H1 (cell line): ENCODE results near the gene NEU4. TPM values are rescaled to one million over a fixed set of nuclear protein-coding genes. Genes with fewer than 3 reads are reported as not detected.

Source experiments
- CTCF ChIA-PET: fragments of 300-600 bp; sonication (Branson Sonifier 250); formaldehyde crosslinking; loops from one replicate; lab custom pipeline; 2021; ENCODE audit not compliant: partially characterized antibody; lab: Charles Lee
- POLR2A ChIA-PET: fragments of 300-600 bp; sonication (Branson Sonifier 250); formaldehyde crosslinking; loops from one replicate; lab custom pipeline; 2021; ENCODE audit warnings: inconsistent platforms; ENCODE audit not compliant: partially characterized antibody; lab: Charles Lee
- DNase-seq, 2 experiments: peaks; one replicate each; pipeline versions ENCODE4 v3.0.0 to v3.0.0-alpha.2; 2010 to 2022; ENCODE audit warnings: low spot score in 2 of 2, low read depth in 1 of 2, mixed read lengths in 1 of 2
- FAIRE-seq: peaks from 2 replicates; lab custom pipeline; 2011; peaks lifted over from hg19 to GRCh38; lab: Jason Lieb, UNC
- H2AFZ ChIP-seq: 2 replicates; pipeline ENCODE4 v1.8.1; 2012; ENCODE audit warnings: low read length, inconsistent platforms
- H2AK5ac ChIP-seq: 2 replicates; pipeline ENCODE4 v1.6.1; 2013; ENCODE audit warnings: low read depth, low read length
- H2BK120ac ChIP-seq: replicated peaks from 2 replicates; pipeline ENCODE3; 2013; ENCODE audit warnings: low read depth, low read length, inconsistent platforms
- H2BK12ac ChIP-seq: 2 replicates; pipeline ENCODE4 v1.6.1; 2013; ENCODE audit warnings: low read depth, low read length
- H2BK15ac ChIP-seq: 2 replicates; pipeline ENCODE4 v1.6.1; 2013; ENCODE audit warnings: low read length
- H2BK20ac ChIP-seq: 2 replicates; pipeline ENCODE4 v1.6.1; 2013; ENCODE audit warnings: low read length
- H2BK5ac ChIP-seq: 2 replicates; pipeline ENCODE4 v1.6.1; 2013; ENCODE audit warnings: low read depth, low read length
- H3K14ac ChIP-seq: 2 replicates; pipeline ENCODE4 v1.6.1; 2013; ENCODE audit warnings: inconsistent platforms; ENCODE audit not compliant: insufficient read length
- H3K18ac ChIP-seq: 2 replicates; pipeline ENCODE4 v1.6.1; 2013; ENCODE audit warnings: low read length; ENCODE audit errors: extremely low read depth
- H3K23ac ChIP-seq: 2 replicates; pipeline ENCODE4 v1.6.1; 2013; ENCODE audit warnings: inconsistent platforms; ENCODE audit not compliant: insufficient read length
- H3K23me2 ChIP-seq: 2 replicates; pipeline ENCODE4 v1.6.1; 2013; ENCODE audit warnings: low read depth, low read length
- H3K27ac ChIP-seq: 2 replicates; pipeline ENCODE4 v1.6.1; 2011; ENCODE audit warnings: low read depth, low read length, inconsistent platforms
- H3K27me3 ChIP-seq, 4 experiments: replicated peaks in 1 of 4; 1 replicate in 1 of 4; 2 replicates in 3 of 4; pipeline versions ENCODE4 v1.6.1 to v1.8.1; 2011 to 2013; ENCODE audit warnings: low read length in 3 of 4, mild to moderate bottlenecking in 3 of 4, inconsistent platforms in 2 of 4, mixed read lengths in 2 of 4, moderate library complexity in 1 of 4; ENCODE audit not compliant: control insufficient read depth in 3 of 4, insufficient read depth in 3 of 4; ENCODE audit errors: extremely low read depth in 1 of 4
- H3K36me3 ChIP-seq, 4 experiments: 2 replicates each; pipeline versions ENCODE4 v1.6.1 to v1.8.1; 2011 to 2013; ENCODE audit warnings: mild to moderate bottlenecking in 4 of 4, low read length in 3 of 4, moderate library complexity in 2 of 4, control low read depth in 1 of 4, inconsistent platforms in 1 of 4; ENCODE audit not compliant: insufficient read depth in 4 of 4, control insufficient read depth in 2 of 4
- H3K4ac ChIP-seq: replicated peaks from 2 replicates; pipeline ENCODE3; 2013; ENCODE audit warnings: low read length, low read depth, mixed read lengths, inconsistent platforms; ENCODE audit not compliant: insufficient read length
- H3K4me1 ChIP-seq, 4 experiments: replicated peaks in 1 of 4; 1 replicate in 1 of 4; 2 replicates in 3 of 4; pipeline versions ENCODE4 v1.6.1 to v1.8.1; 2011 to 2013; ENCODE audit warnings: low read length in 3 of 4, inconsistent platforms in 2 of 4, mixed read lengths in 1 of 4; ENCODE audit not compliant: insufficient read depth in 4 of 4, control insufficient read depth in 3 of 4
- H3K4me2 ChIP-seq, 2 experiments: 2 replicates each; pipeline versions ENCODE4 v1.6.1 to v1.8.1; 2011 to 2013; ENCODE audit warnings: low read depth in 2 of 2, low read length in 2 of 2, control low read depth in 1 of 2, inconsistent platforms in 1 of 2, mild to moderate bottlenecking in 1 of 2; ENCODE audit not compliant: insufficient read depth in 1 of 2
- H3K4me3 ChIP-seq, 4 experiments: fragments of 200-600, 300-600 bp in 1 of 4; sonication (generic), shearing (Covaris generic), sonication (Bioruptor Twin) in 1 of 4; 2 replicates each; pipeline versions ENCODE4 v1.5.1 to v1.8.1; 2011 to 2016; ENCODE audit warnings: low read length in 4 of 4, low read depth in 3 of 4, control low read depth in 2 of 4, inconsistent platforms in 2 of 4, mild to moderate bottlenecking in 2 of 4, mixed read lengths in 1 of 4, moderate library complexity in 1 of 4; ENCODE audit not compliant: insufficient read depth in 2 of 4; ENCODE audit errors: extremely low read depth in 1 of 4
- H3K56ac ChIP-seq: replicated peaks from 2 replicates; pipeline ENCODE3; 2013; ENCODE audit warnings: low read depth, mild to moderate bottlenecking, mixed read lengths, low read length, inconsistent platforms; ENCODE audit not compliant: insufficient read length
- H3K79me1 ChIP-seq: 2 replicates; pipeline ENCODE4 v1.6.1; 2013; ENCODE audit warnings: low read depth, low read length, control low read depth
- H3K79me2 ChIP-seq, 2 experiments: 2 replicates each; pipeline versions ENCODE4 v1.6.1 to v1.8.1; 2012 to 2013; ENCODE audit warnings: low read length in 2 of 2, mild to moderate bottlenecking in 2 of 2, inconsistent platforms in 1 of 2; ENCODE audit not compliant: insufficient read depth in 2 of 2, control insufficient read depth in 1 of 2
- H3K9ac ChIP-seq, 4 experiments: replicated peaks in 1 of 4; 1 replicate in 1 of 4; 2 replicates in 3 of 4; pipeline versions ENCODE4 v1.6.1 to v1.8.1; 2011 to 2013; ENCODE audit warnings: low read depth in 3 of 4, low read length in 3 of 4, control low read depth in 2 of 4, mild to moderate bottlenecking in 2 of 4, moderate library complexity in 2 of 4, inconsistent platforms in 1 of 4; ENCODE audit errors: extremely low read depth in 1 of 4
- H3K9me3 ChIP-seq, 2 experiments: 2 replicates each; pipeline versions ENCODE4 v1.6.1 to v1.8.1; 2012 to 2013; ENCODE audit warnings: mild to moderate bottlenecking in 2 of 2, moderate library complexity in 2 of 2, control low read depth in 1 of 2, inconsistent platforms in 1 of 2, low read depth in 1 of 2, low read length in 1 of 2, mixed read lengths in 1 of 2; ENCODE audit not compliant: insufficient read depth in 2 of 2
- H4K20me1 ChIP-seq, 2 experiments: replicated peaks in 1 of 2; 2 replicates each; pipeline versions ENCODE3 to v1.8.1; 2011 to 2013; ENCODE audit warnings: inconsistent platforms in 2 of 2, low read length in 2 of 2, mild to moderate bottlenecking in 1 of 2; ENCODE audit not compliant: insufficient read depth in 2 of 2, control insufficient read depth in 1 of 2
- H4K5ac ChIP-seq: 2 replicates; pipeline ENCODE4 v1.6.1; 2013; ENCODE audit warnings: low read length, low read depth, mixed read lengths, inconsistent platforms; ENCODE audit not compliant: insufficient read length
- H4K8ac ChIP-seq: 2 replicates; pipeline ENCODE4 v1.8.0; 2013; ENCODE audit warnings: mild to moderate bottlenecking, moderate library complexity, low read length, inconsistent platforms; ENCODE audit not compliant: insufficient read depth; ENCODE audit errors: extremely low read depth
- H4K91ac ChIP-seq: replicated peaks from 2 replicates; pipeline ENCODE3; 2013; ENCODE audit warnings: low read length, mixed read lengths, inconsistent platforms; ENCODE audit not compliant: insufficient read length
- ASH2L ChIP-seq: fragments of 200-600, 300-600 bp; sonication (generic); IDR thresholded peaks from one replicate; pipeline ENCODE4 v1.7.1; 2017; ENCODE audit warnings: low read length
- BACH1 ChIP-seq: IDR thresholded peaks from 2 replicates; pipeline ENCODE4 v1.6.1; 2012; ENCODE audit warnings: low read length, improper control_type of control experiment
- BRCA1 ChIP-seq: IDR thresholded peaks from 2 replicates; pipeline ENCODE4 v1.6.1; 2012; ENCODE audit warnings: low read depth, low read length, improper control_type of control experiment
- EGR1 ChIP-seq: IDR thresholded peaks from 2 replicates; pipeline ENCODE4 v1.6.1; 2011; ENCODE audit warnings: low read depth, low read length, borderline replicate concordance
- EZH2 ChIP-seq: fragments of 200-600 bp; sonication (generic); IDR thresholded peaks from 2 replicates; pipeline ENCODE4 v1.7.1; 2012; ENCODE audit warnings: low read depth, mild to moderate bottlenecking, moderate library complexity, low read length, inconsistent platforms; ENCODE audit not compliant: severe bottlenecking
- GTF2F1 ChIP-seq: IDR thresholded peaks from 2 replicates; pipeline ENCODE4 v1.6.1; 2012; ENCODE audit warnings: low read depth, low read length, improper control_type of control experiment, borderline replicate concordance
- KDM1A ChIP-seq: fragments of 200-600, 300-600 bp; sonication (generic); IDR thresholded peaks from 2 replicates; pipeline ENCODE4 v1.7.1; 2016; ENCODE audit warnings: mild to moderate bottlenecking, low read length, borderline replicate concordance
- KDM4A ChIP-seq: IDR thresholded peaks from one replicate; pipeline ENCODE4 v1.7.1; 2012; ENCODE audit warnings: low read depth, mild to moderate bottlenecking, moderate library complexity, low read length, inconsistent platforms; ENCODE audit not compliant: severe bottlenecking
- RAD21 ChIP-seq, 2 experiments: IDR thresholded peaks in 1 of 2; conservative IDR thresholded peaks in 1 of 2; 2 replicates each; pipeline ENCODE4 v1.6.1; 2011; ENCODE audit warnings: low read depth in 2 of 2, low read length in 2 of 2, improper control_type of control experiment in 1 of 2, inconsistent platforms in 1 of 2, mild to moderate bottlenecking in 1 of 2, moderate library complexity in 1 of 2
- SP2 ChIP-seq: IDR thresholded peaks from 2 replicates; pipeline ENCODE4 v1.6.1; 2012; ENCODE audit warnings: mild to moderate bottlenecking, low read length, inconsistent platforms
- TAF7 ChIP-seq: optimal IDR thresholded peaks from 2 replicates; pipeline ENCODE3; 2011; ENCODE audit warnings: low read depth, mild to moderate bottlenecking, inconsistent platforms, low read length, moderate library complexity, borderline replicate concordance
- ZNF274 ChIP-seq: IDR thresholded peaks from 2 replicates; pipeline ENCODE4 v1.7.0; 2012; ENCODE audit warnings: low read length, borderline replicate concordance; ENCODE audit errors: extremely low read depth
- WGBS, 2 experiments: shearing (Covaris generic) in 1 of 2; methylation state at CpG; one replicate each; pipeline versions ENCODE4 v1.1.6 to v1.1.7; 2013 to 2015; ENCODE audit warnings: low lambda C conversion rate in 2 of 2, mixed read lengths in 2 of 2, inconsistent platforms in 1 of 2, low coverage in 1 of 2, missing lambda C conversion rate in 1 of 2; ENCODE audit not compliant: insufficient replicate concordance in 2 of 2, insufficient coverage in 1 of 2, insufficient read length in 1 of 2; ENCODE audit errors: extremely low coverage in 1 of 2, missing lambda C conversion rate in 1 of 2; 5-methylcytosine and 5-hydroxymethylcytosine counted together
- polyA plus RNA-seq, 7 experiments: library from polyadenylated mRNA; depleted of rRNA in 3 of 7; stranded (reverse) in 5 of 7; unstranded in 2 of 7; fragments of >200 nt in 5 of 7; fragments of 200-250 nt in 2 of 7; gene quantifications; 1 replicate in 5 of 7; 2 replicates in 1 of 7; 4 replicates in 1 of 7; pipeline versions ENCODE4 v1.2.1 to v1.2.3, GENCODE V29; 2011 to 2013; ENCODE audit warnings: missing spikeins in 2 of 7, mixed read lengths in 2 of 7
- total RNA-seq: library from RNA; stranded (reverse); fragmentation: NEBNext Ultra II Directional; extraction: Animal tissue kit (Norgen Biotek cat#: 25700); gene quantifications from 2 replicates; pipeline ENCODE4 v1.2.1, GENCODE V29; 2021

Gene NEU4
- total and polyA plus RNA-seq, 2 of the 8 experiments (the other 6 are each of a cell fraction or from before 2014, with no cell fraction given) = 0.32 to 0.50 TPM

GRCh38 chr2:241844066-241844728 lies 35.2 kb downstream of the NEU4 start:
- no peak overlapping the region for H3K23ac ChIP-seq
- FAIRE-seq (no peak), DNase-seq (peak in 1 of 2 experiments; percentile 67)
- H3K9ac ChIP-seq = no peak overlapping the region; a peak in 1 of 7 replicates
- H3K56ac ChIP-seq = no peak overlapping the region
- H3K4me3 ChIP-seq = peak overlapping the region; percentile 25 to 61 (median 28)
- no peak overlapping the region for H4K5ac ChIP-seq
- H2AK5ac ChIP-seq = no peak overlapping the region
- H2AFZ ChIP-seq = no peak overlapping the region
- WGBS, 2 experiments = 29% methylated on average over 20 of the region's 65 CpGs; no CpG with 5 or more reads in 1 of the 2 experiments
- H4K8ac ChIP-seq = peak overlapping the region; percentile 80
- H2BK5ac ChIP-seq = no peak overlapping the region
- H3K9me3 ChIP-seq = no peaks in the 10 kb centered on the region
- H3K4me1 ChIP-seq = peaks cover 0 to 4% (median 0%) of the 10 kb centered on the region in 4 experiments; a peak in 1 of 7 replicates
- H3K18ac ChIP-seq = no peak overlapping the region
- no peak overlapping the region for H2BK120ac ChIP-seq
- no peak overlapping the region for H2BK20ac ChIP-seq
- peak overlapping the region; percentile 40 to 53; a peak in 3 of 4 replicates for H3K4me2 ChIP-seq
- ChIA-PET POLR2A (interaction anchor here (1.7 to 2.5 kb wide), 2 partner anchors 16 to 25 kb away, joined by 3 to 6 read pairs; partner anchors contain the start of gene RTP5), CTCF (interaction anchor here (1.2 to 2.5 kb wide), 3 partner anchors 9 to 34 kb away, joined by 3 to 8 read pairs (median 6); no protein-coding TSS in a partner anchor)
- no peak overlapping the region for H2BK15ac ChIP-seq
- H3K79me1 ChIP-seq = no peaks in the 10 kb centered on the region
- H4K20me1 ChIP-seq = no peaks in the 10 kb centered on the region
- H4K91ac ChIP-seq = no peak overlapping the region
- H3K36me3 ChIP-seq = no peaks in the 10 kb centered on the region
- H3K27me3 ChIP-seq = peaks cover 0 to 15% (median 11%) of the 10 kb centered on the region in 4 experiments; a peak in 4 of 7 replicates
- H2BK12ac ChIP-seq = no peak overlapping the region
- no peak overlapping the region for H3K4ac ChIP-seq
- H3K23me2 ChIP-seq = no peaks in the 10 kb centered on the region; the same call in 1 of the 2 replicates
- H3K14ac ChIP-seq = no peak overlapping the region
- H3K27ac ChIP-seq = no peak overlapping the region
- no peaks in the 10 kb centered on the region for H3K79me2 ChIP-seq
- TF ChIP-seq KDM4A (peak; percentile 52), SP2 (no peak), ZNF274 (no peak), ASH2L (no peak), GTF2F1 (no peak), RAD21 (IDR thresholded peaks at IDR 0.05 in 1 of 2, conservative IDR thresholded peaks at IDR 0.05 in 1 of 2; ENCODE audit: low read depth in 2 of 2, low read length in 2 of 2) (0 out of 4 replicates have a peak, but pooled peaks of 1 of the 2 experiments have one; percentile 5), TAF7 (no peak), EGR1 (peak; percentile 22; the same call in 1 of the 2 replicates), KDM1A (peak; percentile 81; the same call in 1 of the 2 replicates), EZH2 (no peak), BRCA1 (no peak), BACH1 (peak; percentile 23; the same call in 1 of the 2 replicates)
